ENCODE data around the gene SCCPDH.
"Not testable (repeated sequence)": the region's sequence is repeated elsewhere in the genome, so short reads cannot be mapped to it uniquely, and the experiment has no call there.

SCCPDH gene

GRCh38 chr1:246734866-246735265 is 10.7 kb downstream of the SCCPDH start:
- H3K4me3 ChIP-seq (ENCODE audit: low read depth, low read length) = no peak overlapping the region
- no peak for TF ChIP-seq MAX (IDR thresholded peaks at IDR 0.05; ENCODE audit: low read depth, low read length)
- TF ChIP-seq, protein P1, sequence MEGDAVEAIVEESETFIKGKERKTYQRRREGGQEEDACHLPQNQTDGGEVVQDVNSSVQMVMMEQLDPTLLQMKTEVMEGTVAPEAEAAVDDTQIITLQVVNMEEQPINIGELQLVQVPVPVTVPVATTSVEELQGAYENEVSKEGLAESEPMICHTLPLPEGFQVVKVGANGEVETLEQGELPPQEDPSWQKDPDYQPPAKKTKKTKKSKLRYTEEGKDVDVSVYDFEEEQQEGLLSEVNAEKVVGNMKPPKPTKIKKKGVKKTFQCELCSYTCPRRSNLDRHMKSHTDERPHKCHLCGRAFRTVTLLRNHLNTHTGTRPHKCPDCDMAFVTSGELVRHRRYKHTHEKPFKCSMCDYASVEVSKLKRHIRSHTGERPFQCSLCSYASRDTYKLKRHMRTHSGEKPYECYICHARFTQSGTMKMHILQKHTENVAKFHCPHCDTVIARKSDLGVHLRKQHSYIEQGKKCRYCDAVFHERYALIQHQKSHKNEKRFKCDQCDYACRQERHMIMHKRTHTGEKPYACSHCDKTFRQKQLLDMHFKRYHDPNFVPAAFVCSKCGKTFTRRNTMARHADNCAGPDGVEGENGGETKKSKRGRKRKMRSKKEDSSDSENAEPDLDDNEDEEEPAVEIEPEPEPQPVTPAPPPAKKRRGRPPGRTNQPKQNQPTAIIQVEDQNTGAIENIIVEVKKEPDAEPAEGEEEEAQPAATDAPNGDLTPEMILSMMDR (IDR thresholded peaks at IDR 0.05; ENCODE audit: low read depth, low read length) = no peak
- no peak for TF ChIP-seq POLR2A (IDR thresholded peaks at IDR 0.05; ENCODE audit: extremely low read depth, insufficient read length)
- no peak for TF ChIP-seq MYC (IDR thresholded peaks at IDR 0.05; ENCODE audit: low read depth, low read length)
- no peak for DNase-seq (ENCODE audit: low read depth)

DNA sequence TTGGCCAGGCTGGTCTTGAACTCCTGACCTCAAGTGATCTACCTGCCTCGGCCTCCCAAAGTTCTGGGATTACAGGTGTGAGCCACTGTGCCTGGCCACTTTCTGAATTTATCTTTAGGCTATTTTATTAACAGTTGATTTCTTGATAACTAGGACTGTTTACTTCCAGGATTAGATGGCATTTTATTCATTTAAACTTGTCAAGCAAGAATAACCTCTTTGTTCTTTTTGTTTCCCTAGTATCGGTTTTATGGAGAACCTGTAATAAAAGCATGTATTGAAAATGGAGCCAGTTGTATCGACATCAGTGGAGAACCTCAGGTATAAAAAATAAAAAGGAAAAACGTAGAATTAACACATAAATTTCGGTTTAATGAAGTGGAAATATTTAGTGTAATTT is 11.5 kb downstream of the SCCPDH start:
- no peak for DNase-seq (ENCODE audit: low read depth)
- no peak for TF ChIP-seq MAX (IDR thresholded peaks at IDR 0.05; ENCODE audit: low read depth, low read length)
- no peak for TF ChIP-seq POLR2A (IDR thresholded peaks at IDR 0.05; ENCODE audit: extremely low read depth, insufficient read length)
- TF ChIP-seq, protein P1 (IDR thresholded peaks at IDR 0.05; ENCODE audit: low read depth, low read length) = no peak
- H3K4me3 ChIP-seq (ENCODE audit: low read depth, low read length) = no peak overlapping the region

DNA sequence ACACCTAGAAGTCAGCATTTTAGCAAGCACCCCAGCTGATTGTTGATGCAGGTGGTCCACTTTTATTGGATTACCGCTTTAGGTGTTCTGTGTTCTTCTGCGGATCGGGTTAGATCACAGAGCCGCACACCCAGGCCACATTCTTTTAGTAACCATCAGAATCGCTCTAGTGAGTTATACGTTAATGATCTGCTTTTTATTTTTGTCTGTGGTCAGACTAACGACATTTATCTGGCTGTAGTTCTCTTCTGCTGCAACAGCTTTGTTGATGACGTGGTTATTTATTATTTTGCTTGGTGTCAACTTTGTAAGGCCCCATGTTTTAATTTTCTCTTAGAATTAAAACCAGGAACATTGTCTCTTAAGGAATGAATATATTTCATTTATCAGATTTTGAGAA is 18.2 kb downstream of the SCCPDH start:
- no peak overlapping the region for H3K4me3 ChIP-seq (ENCODE audit: low read depth, low read length)
- DNase-seq (ENCODE audit: low read depth) = no peak
- TF ChIP-seq MAX (IDR thresholded peaks at IDR 0.05; ENCODE audit: low read depth, low read length) (no peak), MYC (IDR thresholded peaks at IDR 0.05; ENCODE audit: low read depth, low read length) (no peak), POLR2A (IDR thresholded peaks at IDR 0.05; ENCODE audit: extremely low read depth, insufficient read length) (no peak)
- TF ChIP-seq, protein P1 (IDR thresholded peaks at IDR 0.05; ENCODE audit: low read depth, low read length) = no peak

DNA sequence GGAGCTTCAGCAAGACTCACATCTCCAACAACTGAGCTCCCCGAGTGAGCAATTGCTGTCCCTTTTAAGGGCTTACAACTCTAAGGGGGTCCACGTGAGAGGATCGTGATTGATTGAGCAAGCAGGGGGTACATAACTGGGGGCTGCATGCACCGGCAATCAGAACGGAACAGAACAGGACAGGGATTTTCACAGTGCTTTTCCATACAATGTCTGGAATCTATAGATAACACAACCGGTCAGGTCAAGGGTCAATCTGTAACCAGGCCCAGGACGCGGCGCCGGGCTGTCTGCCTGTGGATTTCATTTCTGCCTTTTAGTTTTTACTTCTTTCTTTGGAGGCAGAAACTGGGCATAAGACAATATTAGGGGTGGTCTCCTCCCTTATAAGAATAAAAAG is 21.9 kb downstream of the SCCPDH start:
- H3K4me3 ChIP-seq (ENCODE audit: low read depth, low read length); DNase-seq (ENCODE audit: low read depth): not testable (repeated sequence)

DNA sequence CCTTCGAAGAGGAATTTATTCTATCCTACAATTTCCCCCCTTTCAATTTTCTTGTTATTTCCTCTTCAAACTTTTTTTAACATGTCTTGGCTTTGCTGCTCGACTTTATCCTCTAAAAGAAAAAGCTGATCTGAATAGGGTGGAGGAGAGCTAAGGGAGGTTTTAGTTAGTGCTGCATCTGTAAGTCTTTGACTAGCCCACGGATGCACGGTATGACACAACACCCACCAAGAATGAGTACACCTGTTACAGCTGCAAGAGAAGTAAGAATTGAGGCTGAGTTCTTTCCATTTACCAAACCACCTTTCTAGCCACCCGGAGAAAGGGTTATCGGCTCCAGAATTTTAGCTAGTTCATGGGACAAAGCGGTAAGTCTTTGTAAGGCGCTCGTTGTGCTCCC is 23.8 kb downstream of the SCCPDH start:
- peak; percentile 35 for DNase-seq (ENCODE audit: low read depth)
- no peak for TF ChIP-seq MYC (IDR thresholded peaks at IDR 0.05; ENCODE audit: low read depth, low read length)
- TF ChIP-seq, protein P1 (IDR thresholded peaks at IDR 0.05; ENCODE audit: low read depth, low read length) = no peak
- TF ChIP-seq POLR2A (IDR thresholded peaks at IDR 0.05; ENCODE audit: extremely low read depth, insufficient read length) = no peak
- no peak for TF ChIP-seq MAX (IDR thresholded peaks at IDR 0.05; ENCODE audit: low read depth, low read length)
- H3K4me3 ChIP-seq (ENCODE audit: low read depth, low read length) = no peak overlapping the region

- DNase-seq (ENCODE audit: low read depth) = peak; percentile 97
- peak; percentile 79; the same call in 1 of the 2 replicates for TF ChIP-seq MYC (IDR thresholded peaks at IDR 0.05; ENCODE audit: low read depth, low read length)
- TF ChIP-seq MAX (IDR thresholded peaks at IDR 0.05; ENCODE audit: low read depth, low read length) = peak; percentile 92
- TF ChIP-seq POLR2A (IDR thresholded peaks at IDR 0.05; ENCODE audit: extremely low read depth, insufficient read length) = no peak
- no peak overlapping the region for H3K4me3 ChIP-seq (ENCODE audit: low read depth, low read length)
Observed at GRCh38 chr1:246748867-246749266, 24.7 kb downstream of the SCCPDH start.

DNA sequence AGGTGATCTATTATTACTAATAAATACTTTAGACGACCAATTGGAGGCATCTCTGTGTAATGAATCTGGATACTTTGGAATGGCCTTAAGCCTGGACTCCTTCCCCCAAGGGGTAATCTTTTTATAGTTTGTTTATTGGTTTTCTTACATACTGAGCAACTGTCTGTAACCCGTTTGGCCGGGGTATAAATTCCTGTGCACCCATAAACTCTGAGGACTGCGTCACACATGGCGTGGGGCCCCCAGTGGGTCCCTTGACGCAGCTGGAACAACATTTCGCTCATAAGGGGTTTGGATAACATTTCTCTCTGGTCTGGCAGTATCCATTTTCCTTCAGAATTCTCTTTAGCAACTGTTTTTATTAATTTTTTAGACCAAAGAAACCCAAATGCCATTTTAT is 26.5 kb downstream of the SCCPDH start:
- no peak for DNase-seq (ENCODE audit: low read depth)
- no peak overlapping the region for H3K4me3 ChIP-seq (ENCODE audit: low read depth, low read length)

More for the DNA sequence above, 26.5 kb downstream of the SCCPDH start:
- no peak for TF ChIP-seq POLR2A (IDR thresholded peaks at IDR 0.05; ENCODE audit: extremely low read depth, insufficient read length)
- no peak for TF ChIP-seq MYC (IDR thresholded peaks at IDR 0.05; ENCODE audit: low read depth, low read length)
- TF ChIP-seq MAX (IDR thresholded peaks at IDR 0.05; ENCODE audit: low read depth, low read length) = no peak
- TF ChIP-seq, protein P1 (IDR thresholded peaks at IDR 0.05; ENCODE audit: low read depth, low read length) = no peak
